Measurements from ENCODE around the gene AKAP6. TPM values are rescaled to one million over a fixed set of nuclear protein-coding genes. Genes with fewer than 3 reads are reported as not detected.
A peak's percentile ranks its signal among the peaks of the same experiment; 100 is the strongest.

AKAP6 gene
- total RNA-seq, 6 experiments from 2014 or later = 1.7 to 9.6 (median 4.3) TPM

DNA sequence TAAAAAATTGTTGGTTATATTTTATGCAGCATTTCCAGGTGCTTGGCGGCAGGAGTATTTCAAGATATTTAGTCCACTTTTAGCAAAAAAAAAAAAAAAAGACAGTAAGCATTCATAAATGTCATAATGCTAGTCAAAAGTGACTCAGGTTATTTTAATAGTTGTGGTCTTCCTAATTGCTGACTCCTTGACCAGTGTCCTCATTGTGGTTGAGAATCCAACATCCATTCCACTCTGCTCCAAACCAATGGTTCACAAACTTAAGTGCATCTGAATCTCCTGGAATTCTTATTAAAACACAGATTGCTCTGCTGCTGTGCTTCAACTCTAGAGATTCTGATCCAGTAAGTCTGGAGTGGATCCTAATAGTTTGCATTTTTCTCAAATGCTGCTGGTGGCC, 71.4 kb downstream of the AKAP6 start:
- WGBS (ENCODE audit: insufficient coverage, low coverage, low lambda C conversion rate, missing lambda C conversion rate) = 83% methylated on average over 1 of the region's 1 CpG
- Histone ChIP-seq H3K27ac (no peak overlapping the region), H3K27me3 (no peaks in the 10 kb centered on the region), H3K4me3 (no peak overlapping the region), H3K4me1 (no peaks in the 10 kb centered on the region), H3K36me3 (no peaks in the 10 kb centered on the region), H3K9me3 (no peaks in the 10 kb centered on the region)
- no peak for DNase-seq
- ATAC-seq = no peak
- intact Hi-C loops (cut with DNase I) = no loop called here
- no peak for TF ChIP-seq POLR2A (IDR thresholded peaks at IDR 0.05)
- TF ChIP-seq, protein P1, sequence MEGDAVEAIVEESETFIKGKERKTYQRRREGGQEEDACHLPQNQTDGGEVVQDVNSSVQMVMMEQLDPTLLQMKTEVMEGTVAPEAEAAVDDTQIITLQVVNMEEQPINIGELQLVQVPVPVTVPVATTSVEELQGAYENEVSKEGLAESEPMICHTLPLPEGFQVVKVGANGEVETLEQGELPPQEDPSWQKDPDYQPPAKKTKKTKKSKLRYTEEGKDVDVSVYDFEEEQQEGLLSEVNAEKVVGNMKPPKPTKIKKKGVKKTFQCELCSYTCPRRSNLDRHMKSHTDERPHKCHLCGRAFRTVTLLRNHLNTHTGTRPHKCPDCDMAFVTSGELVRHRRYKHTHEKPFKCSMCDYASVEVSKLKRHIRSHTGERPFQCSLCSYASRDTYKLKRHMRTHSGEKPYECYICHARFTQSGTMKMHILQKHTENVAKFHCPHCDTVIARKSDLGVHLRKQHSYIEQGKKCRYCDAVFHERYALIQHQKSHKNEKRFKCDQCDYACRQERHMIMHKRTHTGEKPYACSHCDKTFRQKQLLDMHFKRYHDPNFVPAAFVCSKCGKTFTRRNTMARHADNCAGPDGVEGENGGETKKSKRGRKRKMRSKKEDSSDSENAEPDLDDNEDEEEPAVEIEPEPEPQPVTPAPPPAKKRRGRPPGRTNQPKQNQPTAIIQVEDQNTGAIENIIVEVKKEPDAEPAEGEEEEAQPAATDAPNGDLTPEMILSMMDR (IDR thresholded peaks at IDR 0.05) = no peak

DNA sequence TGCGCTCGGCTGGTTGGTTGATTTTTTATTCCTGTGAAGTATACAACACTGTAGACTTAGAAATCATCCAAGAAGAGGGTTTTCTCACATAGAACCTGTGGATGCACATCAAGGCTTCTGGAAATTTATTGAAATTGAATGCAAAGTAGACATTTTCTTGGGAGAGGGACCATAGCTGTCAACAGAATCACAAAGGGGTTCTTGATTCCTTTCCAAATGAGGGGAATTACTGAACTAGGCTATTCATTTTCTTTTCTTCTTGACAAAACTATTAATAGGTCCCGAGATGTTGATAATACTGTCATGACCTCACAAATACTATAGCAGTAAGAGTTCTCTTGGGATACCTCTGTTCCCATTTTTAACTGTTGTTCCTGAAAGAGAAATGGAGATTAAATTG, 73.9 kb downstream of the AKAP6 start:
- Histone ChIP-seq H3K4me1 (no peaks in the 10 kb centered on the region), H3K9me3 (no peaks in the 10 kb centered on the region), H3K27ac (no peak overlapping the region), H3K4me3 (no peak overlapping the region), H3K36me3 (no peaks in the 10 kb centered on the region), H3K27me3 (no peaks in the 10 kb centered on the region)
- intact Hi-C loops (cut with DNase I) = no loop called here
- DNase-seq = no peak
- ATAC-seq = no peak
- 100% methylated on average over 3 of the region's 3 CpGs for WGBS (ENCODE audit: insufficient coverage, low coverage, low lambda C conversion rate, missing lambda C conversion rate)
- TF ChIP-seq, protein P1 (IDR thresholded peaks at IDR 0.05) = no peak
- no peak for TF ChIP-seq POLR2A (IDR thresholded peaks at IDR 0.05)

- no peaks in the 10 kb centered on the region for H3K9me3 ChIP-seq
- DNase-seq (no peak), ATAC-seq (no peak)
- WGBS (ENCODE audit: insufficient coverage, low coverage, low lambda C conversion rate, missing lambda C conversion rate) = 89% methylated on average over 2 of the region's 2 CpGs
- H3K27me3 ChIP-seq = no peaks in the 10 kb centered on the region
- H3K4me1 ChIP-seq = no peaks in the 10 kb centered on the region
- TF ChIP-seq, protein P1 (IDR thresholded peaks at IDR 0.05) = no peak
- no peak for TF ChIP-seq POLR2A (IDR thresholded peaks at IDR 0.05)
- no peaks in the 10 kb centered on the region for H3K36me3 ChIP-seq
- intact Hi-C loops (cut with DNase I) = no loop called here
- no peak overlapping the region for H3K4me3 ChIP-seq
- no peak overlapping the region for H3K27ac ChIP-seq
Measured at GRCh38 chr14:32403688-32404087, 74.6 kb downstream of the AKAP6 start.

DNA sequence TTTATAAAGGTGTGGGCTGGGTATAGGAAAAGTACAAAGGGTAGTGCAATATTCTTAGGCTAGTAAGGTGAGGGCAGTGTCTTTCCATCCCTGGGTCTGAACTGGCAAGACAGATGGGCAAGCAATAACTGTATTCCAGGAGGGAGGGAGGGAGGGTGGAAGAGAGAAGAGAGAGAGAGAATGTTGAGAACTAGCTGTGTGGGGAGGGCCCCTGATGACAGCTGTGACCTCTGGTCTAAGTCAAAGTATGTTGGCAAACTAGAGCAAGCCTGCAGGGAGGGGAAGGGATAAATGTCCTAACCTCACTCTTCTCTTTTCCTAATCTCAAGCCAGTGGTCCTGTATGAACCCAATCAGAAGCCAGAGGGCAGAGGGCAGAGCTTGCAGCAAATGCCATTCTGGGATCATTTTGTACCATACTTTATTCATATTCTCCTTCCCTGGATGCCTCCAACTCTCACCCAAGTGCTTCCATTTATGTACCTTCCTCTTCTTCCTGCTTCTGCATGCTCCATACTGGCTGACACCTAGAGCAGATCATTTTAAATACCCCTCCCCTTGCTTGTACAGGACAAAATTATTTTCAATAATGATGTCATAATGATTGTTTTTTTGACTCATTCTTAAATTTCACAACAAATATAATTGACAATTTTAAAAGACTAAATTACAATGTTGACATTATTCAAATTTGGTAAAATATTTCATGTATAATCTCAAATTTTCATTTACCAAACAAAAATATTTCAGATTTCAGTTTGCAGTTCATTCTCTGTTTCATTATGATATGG, 75.9 kb downstream of the AKAP6 start:
- Histone ChIP-seq H3K4me1 (no peaks in the 10 kb centered on the region), H3K4me3 (no peak overlapping the region), H3K9me3 (no peaks in the 10 kb centered on the region), H3K27me3 (no peaks in the 10 kb centered on the region), H3K36me3 (no peaks in the 10 kb centered on the region), H3K27ac (no peak overlapping the region)
- DNase-seq (no peak), ATAC-seq (peak in 3 of 4 donors; percentile 26 to 71 (median 39))
- TF ChIP-seq, protein P1 (IDR thresholded peaks at IDR 0.05) = no peak
- TF ChIP-seq POLR2A (IDR thresholded peaks at IDR 0.05) = no peak
- intact Hi-C loops (cut with DNase I) = no loop called here

Data from right lobe of liver (tissue), 6 donors.